Adrenal gland (tissue), 12 donors: Measurements from ENCODE around the gene TMEM98. TPM values are rescaled to one million over a fixed set of nuclear protein-coding genes. Genes with fewer than 3 reads are reported as not detected.
"Not testable (repeated sequence)": the region's sequence is repeated elsewhere in the genome, so short reads cannot be mapped to it uniquely, and the experiment has no call there.

ENCODE experiments used
- DNase-seq, 7 donors: peaks; one replicate each; pipeline ENCODE4 v3.0.0-alpha.2; 2019 to 2020
- H3K27ac ChIP-seq, 5 donors: fragments of 200-600 bp; sonication (generic) in 4 of 5; 1 replicate in 3 of 5; 2 replicates in 2 of 5; pipeline versions ENCODE4 v1.5.1 to v1.8.0; 2016 to 2020; ENCODE audit warnings: mild to moderate bottlenecking in 1 of 5
- H3K27me3 ChIP-seq: fragments of 200-600 bp; 2 replicates; pipeline ENCODE4 v1.8.0; 2021
- H3K36me3 ChIP-seq, 2 donors: fragments of 200-600 bp; replicated peaks in 1 of 2; 1 replicate in 1 of 2; 2 replicates in 1 of 2; pipeline versions ENCODE4 v1.5.1 to v1.8.0; 2018 to 2022
- H3K4me1 ChIP-seq, 2 donors: fragments of 200-600 bp; replicated peaks in 1 of 2; 1 replicate in 1 of 2; 2 replicates in 1 of 2; pipeline versions ENCODE4 v1.5.1 to v1.8.0; 2018 to 2021
- H3K4me3 ChIP-seq, 4 donors: fragments of 200-600 bp; sonication (generic) in 3 of 4; one replicate each; pipeline ENCODE4 v1.5.1; 2016 to 2018
- H3K9me3 ChIP-seq, 3 donors: fragments of 200-600 bp; sonication (generic) in 1 of 3; replicated peaks in 1 of 3; 1 replicate in 2 of 3; 2 replicates in 1 of 3; pipeline versions ENCODE4 v1.5.1 to v1.8.0; 2016 to 2021
- POLR2A ChIP-seq, 2 donors: fragments of 450-650 bp; IDR thresholded peaks; one replicate each; pipeline ENCODE4 v1.6.1; 2017; ENCODE audit warnings: antibody characterized with exemption in 2 of 2, mild to moderate bottlenecking in 2 of 2, moderate library complexity in 1 of 2
- WGBS, 4 donors: extraction: QIAGEN DNeasy Blood & Tissue Kit in 2 of 4; methylation state at CpG; one replicate each; pipeline versions ENCODE4 v1.1.5 to v1.1.7; 2013 to 2017; 5-methylcytosine and 5-hydroxymethylcytosine counted together
- intact Hi-C, 2 donors: fragments of 100-400 bp; cut with DNase I; formaldehyde crosslinking; loops; one replicate each; pipeline versions ENCODE4 v1.14.1 to v1.15.0; 2022 to 2023
- polyA plus RNA-seq, 3 donors: library from polyadenylated mRNA; stranded (reverse); fragments of 200-250 nt in 2 of 3; fragments of 350-450 nt in 1 of 3; fragmentation: Illumina TruSeq in 1 of 3; extraction: RNeasy Lipid Tissue Mini Kit (QIAGEN cat#74804) in 1 of 3; gene quantifications; one replicate each; pipeline ENCODE4 v1.2.3, GENCODE V29; 2013 to 2014
- total RNA-seq, 9 donors: library from RNA; depleted of rRNA in 4 of 9; stranded (reverse); fragments of >200 nt in 4 of 9; fragments of 120-200 nt in 1 of 9; fragmentation: NEBNext Ultra II Directional in 1 of 9; extraction: Animal tissue kit (Norgen Biotek cat#: 25700) in 1 of 9; gene quantifications; one replicate each; pipeline versions ENCODE4 v1.1.0 to v1.2.4, GENCODE V29; 2013 to 2023
- TF ChIP-seq, protein P1 (sequence below), 6 experiments: fragments of 450-650 bp in 4 of 6; fragments of 200-600 bp in 2 of 6; sonication (generic) in 1 of 6; IDR thresholded peaks; 1 replicate in 5 of 6; 2 replicates in 1 of 6; pipeline versions ENCODE4 v1.5.1 to v1.8.0; 2016 to 2021; ENCODE audit warnings: antibody characterized with exemption in 6 of 6, mild to moderate bottlenecking in 2 of 6, moderate library complexity in 1 of 6
- donor health status: healthy with polysubstance abuse.
- donor health status: Bipolar disorder and iron deficiency.
- donor health status: DM: yes; HTN: yes; CAD: no.
- donor health status: DM: no; HTN: no; CAD: no.
- donor health status: DM: no; HTN: no; CAD: no.
- donor health status: DM: yes; HTN: yes; CAD: no.

The TMEM98 gene
- total and polyA plus RNA-seq, 12 donors: 19.5 to 167 (median 77.3) TPM

GRCh38 chr17:32920293-32920692 is 7.7 kb upstream of the TMEM98 start:
- Histone ChIP-seq H3K36me3 (no peaks in the 10 kb centered on the region), H3K27ac (no peak overlapping the region), H3K27me3 (no peaks in the 10 kb centered on the region), H3K9me3 (no peaks in the 10 kb centered on the region), H3K4me3 (no peak overlapping the region), H3K4me1 (no peaks in the 10 kb centered on the region)
- TF ChIP-seq, protein P1, sequence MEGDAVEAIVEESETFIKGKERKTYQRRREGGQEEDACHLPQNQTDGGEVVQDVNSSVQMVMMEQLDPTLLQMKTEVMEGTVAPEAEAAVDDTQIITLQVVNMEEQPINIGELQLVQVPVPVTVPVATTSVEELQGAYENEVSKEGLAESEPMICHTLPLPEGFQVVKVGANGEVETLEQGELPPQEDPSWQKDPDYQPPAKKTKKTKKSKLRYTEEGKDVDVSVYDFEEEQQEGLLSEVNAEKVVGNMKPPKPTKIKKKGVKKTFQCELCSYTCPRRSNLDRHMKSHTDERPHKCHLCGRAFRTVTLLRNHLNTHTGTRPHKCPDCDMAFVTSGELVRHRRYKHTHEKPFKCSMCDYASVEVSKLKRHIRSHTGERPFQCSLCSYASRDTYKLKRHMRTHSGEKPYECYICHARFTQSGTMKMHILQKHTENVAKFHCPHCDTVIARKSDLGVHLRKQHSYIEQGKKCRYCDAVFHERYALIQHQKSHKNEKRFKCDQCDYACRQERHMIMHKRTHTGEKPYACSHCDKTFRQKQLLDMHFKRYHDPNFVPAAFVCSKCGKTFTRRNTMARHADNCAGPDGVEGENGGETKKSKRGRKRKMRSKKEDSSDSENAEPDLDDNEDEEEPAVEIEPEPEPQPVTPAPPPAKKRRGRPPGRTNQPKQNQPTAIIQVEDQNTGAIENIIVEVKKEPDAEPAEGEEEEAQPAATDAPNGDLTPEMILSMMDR (IDR thresholded peaks at IDR 0.05): no peak
- TF ChIP-seq POLR2A (IDR thresholded peaks at IDR 0.05): no peak
- no peak for DNase-seq
- 84 to 89% (median 86%) methylated on average over 8 of the region's 8 CpGs for WGBS, 4 donors
- intact Hi-C loops: no loop called here

- Histone ChIP-seq H3K27me3 (no peaks in the 10 kb centered on the region), H3K36me3 (no peaks in the 10 kb centered on the region), H3K27ac (no peak overlapping the region), H3K9me3 (no peaks in the 10 kb centered on the region), H3K4me3 (no peak overlapping the region), H3K4me1 (no peaks in the 10 kb centered on the region)
- 85 to 90% (median 88%) methylated on average over 10 of the region's 10 CpGs for WGBS, 4 donors
- intact Hi-C loops: no loop called here
- no peak for DNase-seq
- no peak for TF ChIP-seq POLR2A (IDR thresholded peaks at IDR 0.05)
These were observed 6.9 kb upstream of the TMEM98 start for GRCh38 chr17:32921017-32921416.

GRCh38 chr17:32923905-32924304 is 4.0 kb upstream of the TMEM98 start:
- H3K36me3 ChIP-seq, H3K4me1 ChIP-seq, H3K9me3 ChIP-seq, H3K27me3 ChIP-seq, H3K27ac ChIP-seq, intact Hi-C loops, DNase-seq, H3K4me3 ChIP-seq: not testable (repeated sequence)
- 53 to 74% (median 69%) methylated on average over 3 of the region's 3 CpGs for WGBS, 4 donors

- H3K36me3 ChIP-seq: no peaks in the 10 kb centered on the region
- DNase-seq: no peak
- no peaks in the 10 kb centered on the region for H3K9me3 ChIP-seq
- no peak overlapping the region for H3K4me3 ChIP-seq
- H3K4me1 ChIP-seq: peaks cover 5 to 10% of the 10 kb centered on the region in 2 donors
- WGBS, 4 donors: 89 to 96% (median 95%) methylated on average over 5 of the region's 5 CpGs
- H3K27me3 ChIP-seq: no peaks in the 10 kb centered on the region
- H3K27ac ChIP-seq: no peak overlapping the region
- intact Hi-C loops: no loop called here
- TF ChIP-seq, protein P1 (IDR thresholded peaks at IDR 0.05): no peak
- no peak for TF ChIP-seq POLR2A (IDR thresholded peaks at IDR 0.05)
These were observed 1.8 kb upstream of the TMEM98 start for GRCh38 chr17:32926183-32926582.

- H3K4me1 ChIP-seq, H3K36me3 ChIP-seq, H3K4me3 ChIP-seq, DNase-seq, intact Hi-C loops, H3K27ac ChIP-seq, H3K9me3 ChIP-seq, H3K27me3 ChIP-seq: not testable (repeated sequence)
- 94 to 98% (median 97%) methylated on average over 8 of the region's 8 CpGs for WGBS, 4 donors
These were observed 1.2 kb upstream of the TMEM98 start for GRCh38 chr17:32926789-32927188.

- Histone ChIP-seq H3K9me3 (no peaks in the 10 kb centered on the region), H3K36me3 (no peaks in the 10 kb centered on the region), H3K4me1 (peaks cover 5 to 10% of the 10 kb centered on the region in 2 donors), H3K27ac (peak overlapping the region in 1 of 5 donors; percentile 81), H3K4me3 (peak overlapping the region in 2 of 4 donors; percentile 41 to 96), H3K27me3 (no peaks in the 10 kb centered on the region)
- intact Hi-C loops: no loop called here
- TF ChIP-seq, protein P1 (IDR thresholded peaks at IDR 0.05): no peak
- no peak for TF ChIP-seq POLR2A (IDR thresholded peaks at IDR 0.05)
- no peak for DNase-seq
- WGBS, 4 donors: 25 to 33% (median 28%) methylated on average over 10 to 11 of the region's 11 CpGs
These were observed 691 bp upstream of the TMEM98 start for GRCh38 chr17:32927201-32927723.
